Right cardiac atrium (tissue), 5 donors: ENCODE data around the gene SPATS2L. TPM values are rescaled to one million over a fixed set of nuclear protein-coding genes. Genes with fewer than 3 reads are reported as not detected.

Experiments used
- polyA plus RNA-seq: library from polyadenylated mRNA; stranded (reverse); fragments of 200-250 nt; gene quantifications from one replicate; pipeline ENCODE4 v1.2.3, GENCODE V29; 2013
- total RNA-seq, 4 donors: library from RNA; stranded (reverse); fragmentation: NEBNext Ultra II Directional; extraction: Animal tissue kit (Norgen Biotek cat#: 25700); gene quantifications; one replicate each; pipeline ENCODE4 v1.2.1, GENCODE V29; 2021
- donor health status: healthy with polysubstance abuse.
- donor health status: DM: no; HTN: yes; CAD: no.
- donor health status: DM: no; HTN: no; CAD: no.
- donor health status: DM: no; HTN: yes; CAD: no; lungs with severe emphysema.
- donor health status: DM: yes; HTN: yes; CAD: no.

SPATS2L gene
- total and polyA plus RNA-seq, 5 donors = 90.6 to 147 (median 124) TPM

Other genes with a start within 250 kb of the SPATS2L start
- 10 to 100 TPM in 3 of 4 donors, 1 to 10 TPM in 1; 9.8 to 13.4 (median 12.2) TPM for gene KCTD18, start 203.4 kb downstream of the SPATS2L start, total RNA-seq
- gene KCTD18, start 203.4 kb downstream of the SPATS2L start, polyA plus RNA-seq = 6.7 TPM
- 1 to 10 TPM; 1.1 to 2.6 (median 1.8) TPM for gene SGO2, start 219.5 kb downstream of the SPATS2L start, total RNA-seq
- 0.81 TPM for gene SGO2, start 219.5 kb downstream of the SPATS2L start, polyA plus RNA-seq